AG09309 (cell line): ENCODE data around the gene COA1.
A peak's percentile ranks its signal among the peaks of the same experiment; 100 is the strongest.

Experiments used
- DNase-seq: peaks from one replicate; pipeline ENCODE4 v3.0.0-alpha.2; 2010; ENCODE audit warnings: low read depth
- H3K4me3 ChIP-seq: 2 replicates; pipeline ENCODE4 v1.5.1; 2011; ENCODE audit warnings: mild to moderate bottlenecking, low read depth, low read length, moderate library complexity; ENCODE audit not compliant: control insufficient read depth
- CTCF ChIP-seq: IDR thresholded peaks from 2 replicates; pipeline ENCODE4 v1.5.1; 2011; ENCODE audit warnings: mild to moderate bottlenecking, low read depth, low read length, inconsistent platforms; ENCODE audit not compliant: insufficient read depth, control insufficient read depth; ENCODE audit errors: missing control alignments

COA1 gene

GRCh38 chr7:43764039-43764761 is 34.9 kb upstream of the COA1 start:
- TF ChIP-seq CTCF, result no peak
- no peak for DNase-seq
- H3K4me3 ChIP-seq, result no peak overlapping the region

DNA sequence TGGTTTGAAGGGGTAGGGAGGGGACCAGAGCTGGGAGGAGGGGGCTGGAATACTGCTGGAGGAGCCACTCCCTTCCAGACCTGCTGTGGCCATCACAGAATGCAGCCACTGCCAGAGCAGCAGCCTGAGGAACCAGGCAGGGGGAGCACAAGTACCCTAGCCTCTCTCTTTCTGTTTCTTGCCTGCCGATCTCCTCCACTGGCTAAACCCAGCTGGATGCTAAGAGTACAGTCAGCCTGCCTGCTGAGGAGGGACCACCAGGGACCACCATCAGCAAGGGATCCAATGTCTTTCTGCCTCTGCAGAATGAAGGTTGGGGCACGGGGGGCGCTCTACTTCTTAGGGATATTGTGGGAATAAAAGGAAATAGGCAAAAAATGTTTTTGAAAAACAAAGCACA is 33.9 kb upstream of the COA1 start:
- no peak for DNase-seq
- no peak for TF ChIP-seq CTCF
- H3K4me3 ChIP-seq, result no peak overlapping the region

DNA sequence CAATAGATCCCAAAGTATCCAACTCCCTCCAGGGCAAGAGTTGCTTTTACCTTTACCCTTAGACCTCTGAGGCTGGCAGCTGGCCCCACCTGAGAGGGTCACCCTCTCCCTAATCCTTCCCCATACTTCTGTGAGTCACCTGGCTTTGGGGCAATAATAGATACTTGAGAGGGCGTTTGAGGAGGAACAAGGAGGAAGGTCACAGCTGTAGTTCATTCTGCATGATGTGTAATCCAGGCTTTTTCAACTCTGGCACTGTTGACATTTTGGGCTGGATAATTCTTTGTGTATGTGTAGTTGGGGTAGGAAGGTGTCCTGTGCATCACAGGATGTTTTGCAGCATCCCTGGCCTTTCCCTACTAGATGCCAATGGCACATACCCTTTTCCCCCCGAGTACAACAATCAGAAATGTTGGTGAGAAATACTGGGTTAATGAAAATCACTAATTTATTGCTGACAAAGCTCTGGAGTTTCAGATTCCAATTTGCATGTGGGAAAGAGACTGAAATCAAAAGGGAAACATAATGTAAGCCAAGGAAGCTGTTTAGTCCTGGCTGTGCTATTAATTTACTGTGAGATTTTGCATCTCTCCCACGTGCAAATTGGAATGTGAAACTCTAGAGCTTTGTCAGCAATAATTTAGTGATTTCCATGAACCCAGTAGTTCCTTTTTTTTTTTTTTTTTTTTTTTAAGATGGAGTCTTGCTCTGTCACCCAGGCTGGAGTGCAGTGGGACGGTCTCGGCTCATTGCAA is 32.8 kb upstream of the COA1 start:
- no peak overlapping the region for H3K4me3 ChIP-seq
- no peak for DNase-seq
- TF ChIP-seq CTCF, result no peak

DNA sequence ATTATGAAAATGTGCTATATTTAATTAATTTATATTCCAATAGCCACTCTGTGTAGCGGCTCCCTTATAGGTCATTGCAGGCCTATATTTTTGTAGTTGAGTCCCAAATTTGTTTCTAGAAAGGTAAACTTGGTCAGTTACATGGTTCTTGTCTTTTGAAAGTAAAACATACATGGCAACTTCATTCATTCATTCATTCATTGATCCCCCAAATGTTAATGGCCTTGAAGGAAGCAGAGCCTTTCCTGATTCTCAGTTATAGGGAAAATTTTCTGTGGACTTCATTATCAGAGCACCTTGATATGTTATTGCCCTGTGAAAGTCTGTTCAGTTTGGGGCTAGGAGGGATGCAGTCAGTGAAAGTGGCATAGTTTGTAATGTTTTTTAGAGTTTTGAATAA is 32.1 kb upstream of the COA1 start:
- no peak overlapping the region for H3K4me3 ChIP-seq
- no peak for TF ChIP-seq CTCF
- no peak for DNase-seq

- H3K4me3 ChIP-seq, result no peak overlapping the region
- TF ChIP-seq CTCF, result no peak
- no peak for DNase-seq
These were observed 31.5 kb upstream of the COA1 start for GRCh38 chr7:43760861-43761260.

- no peak for TF ChIP-seq CTCF
- no peak for DNase-seq
These were observed 29.7 kb upstream of the COA1 start for GRCh38 chr7:43758822-43759683.

More at GRCh38 chr7:43758822-43759683, 29.7 kb upstream of the COA1 start:
- H3K4me3 ChIP-seq, result peak overlapping the region; percentile 60
